SK-N-SH (cell line): Measurements from ENCODE around the gene PWP1. TPM values are rescaled to one million over a fixed set of nuclear protein-coding genes. Genes with fewer than 3 reads are reported as not detected.

Experiments used
- CTCF ChIA-PET: fragments of 300-600, 350-600 bp; formaldehyde crosslinking; extraction: SDS; loops from one replicate; lab custom pipeline; 2021; lab: Yijun Ruan, JAX
- POLR2A ChIA-PET: fragments of 350-600 bp; sonication (Branson Sonifier 250); formaldehyde crosslinking; extraction: SDS; loops from one replicate; lab custom pipeline; 2020; ENCODE audit warnings: antibody characterized with exemption, inconsistent platforms; lab: Yijun Ruan, JAX
- DNase-seq: peaks from one replicate; pipeline ENCODE4 v3.0.0; 2012
- H2AFZ ChIP-seq: fragments of 200-600 bp; sonication (generic); 2 replicates; pipeline ENCODE4 v1.8.1; 2016; ENCODE audit warnings: antibody characterized with exemption, mild to moderate bottlenecking, low read depth
- H3F3A ChIP-seq: fragments of 200-600 bp; sonication (generic); replicated peaks from 2 replicates; pipeline ENCODE3; 2016; ENCODE audit warnings: antibody characterized with exemption, mild to moderate bottlenecking; ENCODE audit not compliant: insufficient read depth
- H3K27ac ChIP-seq, 2 experiments: fragments of 200-500 bp in 1 of 2; fragments of 200-600 bp in 1 of 2; sonication (Bioruptor generic) in 1 of 2; sonication (generic), shearing (Covaris generic) in 1 of 2; 2 replicates each; pipeline versions ENCODE4 v1.5.1 to v1.6.1; 2014 to 2016; ENCODE audit warnings: low read depth in 2 of 2, inconsistent platforms in 1 of 2, low read length in 1 of 2, mild to moderate bottlenecking in 1 of 2, mixed read lengths in 1 of 2
- H3K27me3 ChIP-seq: fragments of 200-600 bp; sonication (generic), shearing (Covaris generic); 2 replicates; pipeline ENCODE4 v1.6.1; 2016; ENCODE audit warnings: mixed run types; ENCODE audit not compliant: insufficient read depth
- H3K36me3 ChIP-seq, 2 experiments: fragments of 200-500 bp in 1 of 2; fragments of 200-600 bp in 1 of 2; sonication (Bioruptor generic) in 1 of 2; sonication (generic) in 1 of 2; replicated peaks in 1 of 2; 2 replicates each; pipeline versions ENCODE3 to v1.5.1; 2014 to 2016; ENCODE audit warnings: low read length in 1 of 2, mild to moderate bottlenecking in 1 of 2; ENCODE audit not compliant: insufficient read depth in 2 of 2, control insufficient read depth in 1 of 2
- H3K4me1 ChIP-seq, 2 experiments: fragments of 200-500 bp in 1 of 2; fragments of 200-600 bp in 1 of 2; sonication (Bioruptor generic) in 1 of 2; sonication (generic), shearing (Covaris generic) in 1 of 2; 2 replicates each; pipeline versions ENCODE4 v1.5.1 to v1.6.1; 2014 to 2016; ENCODE audit warnings: low read depth in 1 of 2, low read length in 1 of 2, mixed run types in 1 of 2; ENCODE audit not compliant: insufficient read depth in 2 of 2, control insufficient read depth in 1 of 2
- H3K4me2 ChIP-seq: fragments of 200-600 bp; sonication (generic), shearing (Covaris generic); 2 replicates; pipeline ENCODE4 v1.6.1; 2017; ENCODE audit warnings: mixed run types
- H3K4me3 ChIP-seq, 2 experiments: fragments of 200-500 bp in 1 of 2; fragments of 200-600 bp in 1 of 2; sonication (Bioruptor generic) in 1 of 2; sonication (generic), shearing (Covaris generic) in 1 of 2; 2 replicates each; pipeline versions ENCODE4 v1.5.1 to v1.8.1; 2014 to 2016; ENCODE audit warnings: low read depth in 2 of 2, inconsistent platforms in 1 of 2, low read length in 1 of 2, mild to moderate bottlenecking in 1 of 2, mixed read lengths in 1 of 2, moderate library complexity in 1 of 2
- H3K79me2 ChIP-seq: fragments of 200-600 bp; sonication (generic); 2 replicates; pipeline ENCODE4 v1.8.1; 2017; ENCODE audit warnings: mild to moderate bottlenecking; ENCODE audit not compliant: insufficient read depth
- H3K9ac ChIP-seq: fragments of 200-600 bp; sonication (generic); 2 replicates; pipeline ENCODE4 v1.6.1; 2017; ENCODE audit warnings: mixed run types
- H3K9me2 ChIP-seq: fragments of 200-600 bp; sonication (generic); 2 replicates; pipeline ENCODE4 v1.6.1; 2017; ENCODE audit warnings: mixed run types
- H3K9me3 ChIP-seq: fragments of 200-600 bp; sonication (generic); 2 replicates; pipeline ENCODE4 v1.6.1; 2017; ENCODE audit warnings: mixed run types, mild to moderate bottlenecking, moderate library complexity
- H4K20me1 ChIP-seq: fragments of 200-600 bp; sonication (generic); 2 replicates; pipeline ENCODE4 v1.6.1; 2017; ENCODE audit warnings: mild to moderate bottlenecking, mixed run types; ENCODE audit not compliant: insufficient read depth
- ELF1 ChIP-seq: IDR thresholded peaks from 2 replicates; pipeline ENCODE4 v1.4.0; 2012
- EP300 ChIP-seq, 2 experiments: IDR thresholded peaks; 2 replicates each; pipeline versions ENCODE4 v1.4.0 to v1.6.1; 2012; ENCODE audit warnings: borderline replicate concordance in 1 of 2, low read depth in 1 of 2, low read length in 1 of 2
- GATA2 ChIP-seq: sonication (generic); formaldehyde crosslinking; IDR thresholded peaks from 2 replicates; pipeline ENCODE4 v1.5.0; 2020; ENCODE audit warnings: mild to moderate bottlenecking, missing genetic modification reagents
- JUND ChIP-seq: IDR thresholded peaks from 2 replicates; pipeline ENCODE4 v1.4.0; 2012
- SMC3 ChIP-seq: IDR thresholded peaks from 2 replicates; pipeline ENCODE4 v1.6.1; 2012; ENCODE audit warnings: low read depth, low read length, improper control_type of control experiment
- WGBS: methylation state at CpG from one replicate; pipeline ENCODE4 v1.1.6; 2017; ENCODE audit warnings: low lambda C conversion rate; 5-methylcytosine and 5-hydroxymethylcytosine counted together
- polyA plus RNA-seq, 3 experiments: library from polyadenylated mRNA; depleted of rRNA; stranded (reverse); fragments of >200 nt; gene quantifications; 2 replicates each; pipeline ENCODE4 v1.2.3, GENCODE V29; 2012
- TF ChIP-seq, protein P1 (sequence below): fragments of 200-600 bp; sonication (generic); IDR thresholded peaks from 2 replicates; pipeline ENCODE4 v1.6.1; 2017; ENCODE audit warnings: antibody characterized with exemption, mild to moderate bottlenecking, moderate library complexity
- TF ChIP-seq, protein P2 (sequence below): IDR thresholded peaks from 2 replicates; pipeline ENCODE4 v1.6.1; 2012; ENCODE audit warnings: mild to moderate bottlenecking, low read depth, low read length, moderate library complexity

PWP1 gene
- polyA plus RNA-seq, 1 of the 3 experiments (the other 2 are of a cell fraction): 129 TPM

DNA sequence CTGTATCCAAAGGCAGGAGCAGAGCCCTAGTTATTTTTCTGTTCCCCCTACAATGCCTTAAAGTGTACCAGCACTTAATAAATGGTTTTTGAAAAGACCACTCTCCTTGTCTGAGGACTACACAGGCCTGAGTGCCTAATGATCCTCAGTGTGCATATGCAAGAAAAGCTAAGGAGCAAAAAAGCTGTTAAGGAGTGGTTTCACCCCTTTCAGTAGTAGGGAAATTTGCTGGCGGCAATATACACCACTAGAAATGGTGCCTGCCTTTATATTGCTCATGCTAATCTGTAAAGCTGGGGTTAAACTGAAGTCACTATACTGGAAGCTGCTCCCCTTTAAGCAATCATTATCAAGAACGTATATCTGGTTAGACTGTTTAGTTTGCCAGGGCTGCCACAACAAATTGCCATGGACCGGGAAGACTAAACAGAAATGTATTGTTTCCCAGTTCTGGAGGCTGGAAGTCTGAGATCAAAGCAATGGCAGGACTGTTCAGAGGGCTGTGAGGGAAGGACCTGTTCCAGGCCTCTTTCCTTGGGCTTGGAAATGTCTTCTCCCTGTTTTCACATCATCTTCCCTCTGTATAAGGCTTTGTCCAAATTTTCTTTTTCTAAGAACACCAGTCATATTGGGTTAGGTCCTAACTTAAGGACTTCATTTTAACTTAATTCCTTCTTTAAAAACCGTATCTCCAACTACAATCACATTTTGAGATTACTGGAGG is 45.2 kb downstream of the PWP1 start:
- Histone ChIP-seq H3K27ac (no peak overlapping the region), H3K79me2 (no peaks in the 10 kb centered on the region), H3K4me3 (no peak overlapping the region), H3F3A (peaks cover 6% of the 10 kb centered on the region), H3K9ac (no peak overlapping the region), H3K27me3 (no peaks in the 10 kb centered on the region), H3K9me2 (no peaks in the 10 kb centered on the region), H3K4me2 (no peak overlapping the region), H3K36me3 (peaks cover 30 to 33% of the 10 kb centered on the region in 2 experiments), H2AFZ (no peak overlapping the region), H4K20me1 (no peaks in the 10 kb centered on the region), H3K4me1 (no peaks in the 10 kb centered on the region; a peak in 1 of 4 replicates), H3K9me3 (no peaks in the 10 kb centered on the region)
- TF ChIP-seq ELF1 (no peak), EP300 (IDR thresholded peaks at IDR 0.05; ENCODE audit: borderline replicate concordance in 1 of 2, low read depth in 1 of 2, low read length in 1 of 2) (no peak)
- no peak for DNase-seq
- 77% methylated on average over 4 of the region's 4 CpGs for WGBS
- CTCF ChIA-PET: interaction anchor here (1.9 kb wide), 1 partner anchor 154 kb away, joined by 6 read pairs; no protein-coding TSS in a partner anchor
- POLR2A ChIA-PET: no interaction called here

DNA sequence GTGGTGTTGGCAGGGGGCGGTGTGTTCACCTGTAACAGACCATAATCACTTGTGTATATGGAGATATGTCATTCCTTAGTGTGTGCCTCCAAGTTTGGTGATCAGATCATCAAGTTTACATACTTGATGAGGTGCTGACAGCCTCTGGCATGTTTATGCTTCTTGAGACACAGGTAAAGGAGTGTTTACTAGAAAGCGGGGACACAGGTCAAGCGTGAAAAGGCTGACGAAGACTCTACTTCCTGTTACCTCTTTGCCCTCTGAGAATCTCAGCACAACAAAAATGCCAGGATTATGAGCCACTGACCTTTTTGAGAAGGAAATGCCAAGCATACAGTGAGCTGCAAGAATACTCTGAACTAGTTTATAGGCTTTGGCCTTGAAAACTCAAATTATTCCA is 45.8 kb downstream of the PWP1 start:
- no peak overlapping the region for H3K27ac ChIP-seq
- no peak overlapping the region for H2AFZ ChIP-seq
- no peaks in the 10 kb centered on the region for H4K20me1 ChIP-seq
- H3K4me3 ChIP-seq: no peak overlapping the region
- H3K4me1 ChIP-seq: no peaks in the 10 kb centered on the region; a peak in 1 of 4 replicates
- H3K36me3 ChIP-seq: peaks cover 36 to 39% of the 10 kb centered on the region in 2 experiments
- POLR2A ChIA-PET: interaction anchor here (1.1 kb wide), 1 partner anchor 11 kb away, joined by 3 read pairs; no protein-coding TSS in a partner anchor
- peaks cover 6% of the 10 kb centered on the region for H3F3A ChIP-seq
- H3K79me2 ChIP-seq: no peaks in the 10 kb centered on the region
- no peaks in the 10 kb centered on the region for H3K9me3 ChIP-seq
- no peak overlapping the region for H3K4me2 ChIP-seq
- no peaks in the 10 kb centered on the region for H3K27me3 ChIP-seq
- no peaks in the 10 kb centered on the region for H3K9me2 ChIP-seq
- CTCF ChIA-PET: interaction anchor here (1.0 to 1.9 kb wide), 2 partner anchors 154 to 181 kb away, joined by 3 to 6 read pairs; no protein-coding TSS in a partner anchor
- TF ChIP-seq, protein P1, sequence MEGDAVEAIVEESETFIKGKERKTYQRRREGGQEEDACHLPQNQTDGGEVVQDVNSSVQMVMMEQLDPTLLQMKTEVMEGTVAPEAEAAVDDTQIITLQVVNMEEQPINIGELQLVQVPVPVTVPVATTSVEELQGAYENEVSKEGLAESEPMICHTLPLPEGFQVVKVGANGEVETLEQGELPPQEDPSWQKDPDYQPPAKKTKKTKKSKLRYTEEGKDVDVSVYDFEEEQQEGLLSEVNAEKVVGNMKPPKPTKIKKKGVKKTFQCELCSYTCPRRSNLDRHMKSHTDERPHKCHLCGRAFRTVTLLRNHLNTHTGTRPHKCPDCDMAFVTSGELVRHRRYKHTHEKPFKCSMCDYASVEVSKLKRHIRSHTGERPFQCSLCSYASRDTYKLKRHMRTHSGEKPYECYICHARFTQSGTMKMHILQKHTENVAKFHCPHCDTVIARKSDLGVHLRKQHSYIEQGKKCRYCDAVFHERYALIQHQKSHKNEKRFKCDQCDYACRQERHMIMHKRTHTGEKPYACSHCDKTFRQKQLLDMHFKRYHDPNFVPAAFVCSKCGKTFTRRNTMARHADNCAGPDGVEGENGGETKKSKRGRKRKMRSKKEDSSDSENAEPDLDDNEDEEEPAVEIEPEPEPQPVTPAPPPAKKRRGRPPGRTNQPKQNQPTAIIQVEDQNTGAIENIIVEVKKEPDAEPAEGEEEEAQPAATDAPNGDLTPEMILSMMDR: no peak
- no peak overlapping the region for H3K9ac ChIP-seq
- 98% methylated on average over 4 of the region's 4 CpGs for WGBS
- no peak for DNase-seq

DNA sequence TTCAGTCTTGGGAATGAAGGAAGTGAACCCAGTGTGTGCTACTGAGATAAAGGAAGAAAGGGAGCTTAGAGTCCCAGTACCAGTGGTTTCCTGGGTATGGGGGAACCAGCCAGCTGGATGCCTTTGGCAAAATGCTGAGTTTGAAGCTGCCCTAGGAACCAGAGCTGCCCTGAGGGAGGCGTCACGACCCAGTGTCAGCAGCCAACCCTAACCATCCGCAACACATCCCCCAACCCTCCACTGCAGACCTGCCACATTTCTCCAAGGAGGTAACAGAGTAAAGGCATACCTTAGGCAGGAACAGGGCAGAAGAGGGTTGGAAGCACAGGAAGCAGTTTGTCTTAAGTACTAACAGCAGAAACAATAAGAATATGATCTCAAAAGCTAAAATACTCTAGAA is 46.8 kb downstream of the PWP1 start:
- Histone ChIP-seq H3K4me2 (no peak overlapping the region), H3K9me3 (no peaks in the 10 kb centered on the region), H2AFZ (no peak overlapping the region), H3K4me3 (no peak overlapping the region), H3K9ac (no peak overlapping the region), H4K20me1 (no peaks in the 10 kb centered on the region), H3K27ac (no peak overlapping the region), H3F3A (peaks cover 6% of the 10 kb centered on the region), H3K36me3 (peaks cover 44 to 49% of the 10 kb centered on the region in 2 experiments), H3K79me2 (no peaks in the 10 kb centered on the region), H3K27me3 (no peaks in the 10 kb centered on the region), H3K9me2 (no peaks in the 10 kb centered on the region), H3K4me1 (no peaks in the 10 kb centered on the region; a peak in 1 of 4 replicates)
- TF ChIP-seq JUND (no peak), SMC3 (no peak), GATA2 (CRISPR knock-in tag) (no peak)
- TF ChIP-seq, protein P2, sequence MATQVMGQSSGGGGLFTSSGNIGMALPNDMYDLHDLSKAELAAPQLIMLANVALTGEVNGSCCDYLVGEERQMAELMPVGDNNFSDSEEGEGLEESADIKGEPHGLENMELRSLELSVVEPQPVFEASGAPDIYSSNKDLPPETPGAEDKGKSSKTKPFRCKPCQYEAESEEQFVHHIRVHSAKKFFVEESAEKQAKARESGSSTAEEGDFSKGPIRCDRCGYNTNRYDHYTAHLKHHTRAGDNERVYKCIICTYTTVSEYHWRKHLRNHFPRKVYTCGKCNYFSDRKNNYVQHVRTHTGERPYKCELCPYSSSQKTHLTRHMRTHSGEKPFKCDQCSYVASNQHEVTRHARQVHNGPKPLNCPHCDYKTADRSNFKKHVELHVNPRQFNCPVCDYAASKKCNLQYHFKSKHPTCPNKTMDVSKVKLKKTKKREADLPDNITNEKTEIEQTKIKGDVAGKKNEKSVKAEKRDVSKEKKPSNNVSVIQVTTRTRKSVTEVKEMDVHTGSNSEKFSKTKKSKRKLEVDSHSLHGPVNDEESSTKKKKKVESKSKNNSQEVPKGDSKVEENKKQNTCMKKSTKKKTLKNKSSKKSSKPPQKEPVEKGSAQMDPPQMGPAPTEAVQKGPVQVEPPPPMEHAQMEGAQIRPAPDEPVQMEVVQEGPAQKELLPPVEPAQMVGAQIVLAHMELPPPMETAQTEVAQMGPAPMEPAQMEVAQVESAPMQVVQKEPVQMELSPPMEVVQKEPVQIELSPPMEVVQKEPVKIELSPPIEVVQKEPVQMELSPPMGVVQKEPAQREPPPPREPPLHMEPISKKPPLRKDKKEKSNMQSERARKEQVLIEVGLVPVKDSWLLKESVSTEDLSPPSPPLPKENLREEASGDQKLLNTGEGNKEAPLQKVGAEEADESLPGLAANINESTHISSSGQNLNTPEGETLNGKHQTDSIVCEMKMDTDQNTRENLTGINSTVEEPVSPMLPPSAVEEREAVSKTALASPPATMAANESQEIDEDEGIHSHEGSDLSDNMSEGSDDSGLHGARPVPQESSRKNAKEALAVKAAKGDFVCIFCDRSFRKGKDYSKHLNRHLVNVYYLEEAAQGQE: no peak
- WGBS: 97% methylated on average over 3 of the region's 3 CpGs
- POLR2A ChIA-PET: interaction anchor here (1.1 kb wide), 1 partner anchor 10 kb away, joined by 3 read pairs; no protein-coding TSS in a partner anchor
- no peak for DNase-seq
- CTCF ChIA-PET: interaction anchor here (1.0 to 1.9 kb wide), 2 partner anchors 153 to 180 kb away, joined by 3 to 6 read pairs; no protein-coding TSS in a partner anchor
